OCI-LY7 (cell line): Measurements from ENCODE around the gene TYMP. TPM values are rescaled to one million over a fixed set of nuclear protein-coding genes. Genes with fewer than 3 reads are reported as not detected.

Source experiments
- BruUV-seq: library from RNA; stranded (reverse); fragments of 400-500 nt; replicated peaks from 2 replicates; lab custom pipeline; 2021; lab: Mats Ljungman, UMichigan
- CTCF ChIA-PET: fragments of 300-600 bp; sonication (Branson Sonifier 250); formaldehyde crosslinking; loops from one replicate; lab custom pipeline; 2022; ENCODE audit warnings: antibody characterized with exemption; ENCODE audit not compliant: unreplicated experiment; lab: Charles Lee
- POLR2A ChIA-PET: fragments of 300-600 bp; sonication (Branson Sonifier 250); formaldehyde crosslinking; loops from one replicate; lab custom pipeline; 2022; ENCODE audit warnings: antibody characterized with exemption; lab: Charles Lee
- DNase-seq: peaks from one replicate; pipeline ENCODE4 v3.0.0-alpha.2; 2015; ENCODE audit warnings: low spot score
- H2AFZ ChIP-seq: fragments of 200-600 bp; sonication (generic), shearing (Covaris generic); 2 replicates; pipeline ENCODE4 v1.6.1; 2014; ENCODE audit warnings: mild to moderate bottlenecking, antibody characterized with exemption, low read length, moderate library complexity
- H3K27ac ChIP-seq: fragments of 200-600 bp; sonication (generic); 2 replicates; pipeline ENCODE4 v1.5.1; 2014; ENCODE audit warnings: mixed run types, low read depth, mild to moderate bottlenecking, moderate library complexity, low read length, inconsistent platforms; ENCODE audit not compliant: poor library complexity, severe bottlenecking
- H3K36me3 ChIP-seq: fragments of 200-600 bp; sonication (generic); 2 replicates; pipeline ENCODE4 v1.6.1; 2014; ENCODE audit warnings: mild to moderate bottlenecking, antibody characterized with exemption, low read length, moderate library complexity, mixed read lengths; ENCODE audit not compliant: insufficient read depth
- H3K4me1 ChIP-seq: fragments of 200-600 bp; sonication (generic); 2 replicates; pipeline ENCODE4 v1.5.1; 2014; ENCODE audit warnings: mild to moderate bottlenecking, low read length; ENCODE audit not compliant: insufficient read depth, poor library complexity, severe bottlenecking
- H3K4me2 ChIP-seq: fragments of 200-600 bp; sonication (generic); 2 replicates; pipeline ENCODE4 v1.6.1; 2014; ENCODE audit warnings: mild to moderate bottlenecking, low read length
- H3K4me3 ChIP-seq: fragments of 200-600 bp; sonication (generic); 2 replicates; pipeline ENCODE4 v1.5.1; 2014; ENCODE audit warnings: mild to moderate bottlenecking, low read depth, low read length; ENCODE audit not compliant: poor library complexity, severe bottlenecking
- H3K79me2 ChIP-seq: fragments of 200-600 bp; sonication (generic); 2 replicates; pipeline ENCODE4 v1.6.1; 2016; ENCODE audit warnings: low read depth, mild to moderate bottlenecking, low read length, moderate library complexity, mixed read lengths; ENCODE audit not compliant: insufficient read depth
- H3K9me2 ChIP-seq: fragments of 200-600 bp; sonication (generic); 2 replicates; pipeline ENCODE4 v1.6.1; 2016; ENCODE audit warnings: mild to moderate bottlenecking, low read length, mixed read lengths; ENCODE audit not compliant: insufficient read depth
- H3K9me3 ChIP-seq: fragments of 200-600 bp; sonication (generic); 2 replicates; pipeline ENCODE4 v1.6.1; 2014; ENCODE audit warnings: mild to moderate bottlenecking, mixed run types, low read length, mixed read lengths
- H4K20me1 ChIP-seq: fragments of 200-600 bp; sonication (generic); 2 replicates; pipeline ENCODE4 v1.6.1; 2014; ENCODE audit warnings: mild to moderate bottlenecking, antibody characterized with exemption, low read length, moderate library complexity, mixed read lengths; ENCODE audit not compliant: insufficient read depth
- CTCF ChIP-seq: fragments of 200-600 bp; sonication (generic); conservative IDR thresholded peaks from 2 replicates; pipeline ENCODE4 v1.5.1; 2014; ENCODE audit warnings: mild to moderate bottlenecking, antibody characterized with exemption, low read length, moderate library complexity, mixed read lengths
- EZH2phosphoT487 ChIP-seq: fragments of 200-600 bp; sonication (generic); IDR thresholded peaks from 2 replicates; pipeline ENCODE4 v1.6.1; 2018; ENCODE audit warnings: low read depth, borderline replicate concordance, mild to moderate bottlenecking, mixed run types, antibody characterized with exemption, low read length, moderate library complexity, mixed read lengths
- intact Hi-C: fragments of 100-400 bp; cut with micrococcal nuclease; formaldehyde crosslinking; loops from one replicate; pipeline ENCODE4 v1.10.0; 2022; ENCODE audit not compliant: unreplicated experiment
- total RNA-seq, 2 experiments: library from RNA; depleted of rRNA in 1 of 2; stranded (reverse); fragments of >200 nt in 1 of 2; shearing (Covaris generic) in 1 of 2; gene quantifications; 2 replicates each; pipeline ENCODE4 v1.2.3, GENCODE V29; 2014 to 2022

TYMP gene
- total RNA-seq, 2 experiments from 2014 or later: 3.9 to 4.0 TPM

- peak; percentile 55 for DNase-seq
- CTCF ChIA-PET: no interaction called here
- no peak for TF ChIP-seq CTCF
- no peak for TF ChIP-seq EZH2phosphoT487
These were observed 48.2 kb downstream of the TYMP start, which contains the start of gene ADM2 for GRCh38 chr22:50481440-50482106. ADM2 (plus strand) TSS chr22:50481543; CDS start chr22:50481848, 305 bp downstream.

GRCh38 chr22:50481045-50481439, 48.8 kb downstream of the TYMP start:
- no peak overlapping the region for H3K27ac ChIP-seq
- peak overlapping the region; percentile 69; the same call in 1 of the 2 replicates for H3K4me2 ChIP-seq
- intact Hi-C loops: no loop called here
- H3K36me3 ChIP-seq: no peaks in the 10 kb centered on the region
- BruUV-seq: no TSS peak
- no peaks in the 10 kb centered on the region for H3K9me3 ChIP-seq
- peak overlapping the region; percentile 68 for H3K4me3 ChIP-seq
- TF ChIP-seq EZH2phosphoT487 (no peak), CTCF (no peak)
- no peaks in the 10 kb centered on the region for H3K9me2 ChIP-seq
- H4K20me1 ChIP-seq: no peaks in the 10 kb centered on the region
- no peak for DNase-seq
- no peak overlapping the region for H2AFZ ChIP-seq
- ChIA-PET CTCF (no interaction called here), POLR2A (no interaction called here)
- peaks cover 10% of the 10 kb centered on the region for H3K4me1 ChIP-seq
- H3K79me2 ChIP-seq: no peaks in the 10 kb centered on the region

More at GRCh38 chr22:50481440-50482106, 48.2 kb downstream of the TYMP start, which contains the start of gene ADM2:
- no TSS peak for BruUV-seq
- peak within 1 kb of the TSS; percentile 68 for H3K4me3 ChIP-seq
- H3K4me2 ChIP-seq: peak within 1 kb of the TSS; percentile 69
- no peaks in the 10 kb centered on the region for H4K20me1 ChIP-seq
- H3K27ac ChIP-seq: no peak within 1 kb of the TSS
- no peaks in the 10 kb centered on the region for H3K9me3 ChIP-seq
- POLR2A ChIA-PET: no interaction called here
- no peaks in the 10 kb centered on the region for H3K36me3 ChIP-seq
- H2AFZ ChIP-seq: 0 out of 2 replicates have a peak within 1 kb of the TSS, but pooled peaks have one; percentile 10
- H3K4me1 ChIP-seq: peaks cover 10% of the 10 kb centered on the region
- intact Hi-C loops: no loop called here
- H3K79me2 ChIP-seq: no peaks in the 10 kb centered on the region
- no peaks in the 10 kb centered on the region for H3K9me2 ChIP-seq

GRCh38 chr22:50479721-50480120, 50.1 kb downstream of the TYMP start:
- no peak overlapping the region for H3K4me3 ChIP-seq
- no TSS peak for BruUV-seq
- H3K79me2 ChIP-seq: no peaks in the 10 kb centered on the region
- H3K4me1 ChIP-seq: peaks cover 17% of the 10 kb centered on the region
- H4K20me1 ChIP-seq: no peaks in the 10 kb centered on the region
- ChIA-PET CTCF (interaction anchor here (0.6 kb wide), 1 partner anchor 289 kb away, joined by 3 read pairs; no protein-coding TSS in a partner anchor), POLR2A (no interaction called here)
- H3K27ac ChIP-seq: no peak overlapping the region
- no peaks in the 10 kb centered on the region for H3K9me3 ChIP-seq
- H2AFZ ChIP-seq: no peak overlapping the region
- TF ChIP-seq CTCF: no peak
- TF ChIP-seq EZH2phosphoT487: no peak
- H3K36me3 ChIP-seq: no peaks in the 10 kb centered on the region
- no peak overlapping the region for H3K4me2 ChIP-seq
- intact Hi-C loops: loop anchor here (10.0 kb wide), 1 partner anchor 235 kb away; the partner anchor contains the start of gene TUBGCP6
- DNase-seq: no peak
- no peaks in the 10 kb centered on the region for H3K9me2 ChIP-seq
